ENCODE results near the gene TBX2. TPM values are rescaled to one million over a fixed set of nuclear protein-coding genes. Genes with fewer than 3 reads are reported as not detected.

Gene TBX2
- total and polyA plus RNA-seq, 10 of the 15 experiments (the other 5 are each of a cell fraction or from before 2014, with no cell fraction given): 0.13 TPM; not detected in 9

GRCh38 chr17:61420745-61421398 is 21.2 kb downstream of the TBX2 start:
- ChIA-PET POLR2A (no interaction called here), RAD21 (ENCODE audit: unreplicated experiment) (interaction anchor here (0.6 to 1.1 kb wide), 2 partner anchors 45 to 416 kb away, joined by 3 to 4 read pairs; no protein-coding TSS in a partner anchor), CTCF (interaction anchor here (0.6 to 1.4 kb wide), 3 partner anchors 9 to 1237 kb away, joined by 3 to 4 read pairs (median 3); no protein-coding TSS in a partner anchor), SMC1A (ENCODE audit: uncharacterized antibody, unreplicated experiment) (interaction anchor here (1.5 kb wide), 1 partner anchor 416 kb away, joined by 5 read pairs; no protein-coding TSS in a partner anchor)
- H3K36me3 ChIP-seq (ENCODE audit: control insufficient read depth in 2 of 2, insufficient read depth in 2 of 2, low read length in 1 of 2): no peaks in the 10 kb centered on the region
- no peaks in the 10 kb centered on the region for H3K79me2 ChIP-seq (ENCODE audit: control insufficient read depth, insufficient read depth, low read length)
- no peak overlapping the region for H2AFZ ChIP-seq (ENCODE audit: control insufficient read depth, low read depth, low read length)
- no peaks in the 10 kb centered on the region for H3K9me3 ChIP-seq (replicated peaks; ENCODE audit: control insufficient read depth, insufficient read depth, low read length)
- TF ChIP-seq YY1 (IDR thresholded peaks at IDR 0.05; ENCODE audit: low read depth, low read length) (no peak), RBBP5 (conservative IDR thresholded peaks at IDR 0.05) (no peak), EP300 (IDR thresholded peaks at IDR 0.05; ENCODE audit: borderline replicate concordance in 1 of 2, control insufficient read depth in 1 of 2, low read depth in 2 of 2, low read length in 2 of 2) (no peak), YBX1 (IDR thresholded peaks at IDR 0.05) (no peak), EGR1 (IDR thresholded peaks at IDR 0.05; ENCODE audit: borderline replicate concordance in 1 of 2, low read depth in 2 of 2, low read length in 2 of 2) (no peak), NR2C1 (IDR thresholded peaks at IDR 0.05) (no peak), STAT1 (conservative IDR thresholded peaks at IDR 0.05) (no peak), HDAC2 (IDR thresholded peaks at IDR 0.05) (no peak), SUZ12 (IDR thresholded peaks at IDR 0.05; ENCODE audit: unreplicated experiment) (no peak), EZH2 (IDR thresholded peaks at IDR 0.05; ENCODE audit: borderline replicate concordance, control insufficient read depth, low read depth, low read length) (no peak), SREBF2 (IDR thresholded peaks at IDR 0.05; ENCODE audit: low read length) (no peak), EED (IDR thresholded peaks at IDR 0.05; ENCODE audit: low read depth) (no peak), RAD51 (IDR thresholded peaks at IDR 0.05) (no peak), IKZF1 (conservative IDR thresholded peaks at IDR 0.05) (no peak), HDGF (IDR thresholded peaks at IDR 0.05) (no peak)
- no peaks in the 10 kb centered on the region for H3K4me1 ChIP-seq (ENCODE audit: control insufficient read depth, insufficient read depth, low read length)
- intact Hi-C loops (cut with micrococcal nuclease; ENCODE audit: unreplicated experiment) (no loop called here), in situ Hi-C loops (cut with MboI) (loop anchor here (5.0 kb wide), 1 partner anchor 131 kb away; no protein-coding TSS in a partner anchor)
- BruUV-seq (replicated peaks): no TSS peak
- no peaks in the 10 kb centered on the region for H4K20me1 ChIP-seq (ENCODE audit: control insufficient read depth, insufficient read depth)
- H3K27me3 ChIP-seq (replicated peaks in 1 of 2; ENCODE audit: control insufficient read depth in 2 of 2, insufficient read depth in 2 of 2, low read length in 1 of 2): peaks cover 0 to 2% of the 10 kb centered on the region in 2 experiments; a peak in 1 of 4 replicates
- no peak for ATAC-seq
- no peak overlapping the region for H3K4me3 ChIP-seq
- H3K27ac ChIP-seq (ENCODE audit: control insufficient read depth, insufficient read depth): no peak overlapping the region
- 35% methylated on average over 4 of the region's 4 CpGs for whole genome bisulfite sequencing (ENCODE audit: insufficient coverage, insufficient replicate concordance, low lambda C conversion rate, missing lambda C conversion rate)
- H3K4me2 ChIP-seq (ENCODE audit: control insufficient read depth, insufficient read depth): no peak overlapping the region
- no peak overlapping the region for H3K9ac ChIP-seq (ENCODE audit: control insufficient read depth, insufficient read depth, low read length)
- DNase-seq (ENCODE audit: low read depth, low spot score): no peak
- FAIRE-seq: no peak
